ENCODE measurements around the gene ARHGAP15.

ARHGAP15 gene

GRCh38 chr2:143754742-143755141 lies 625.5 kb downstream of the ARHGAP15 start:
- Histone ChIP-seq H3K27me3 (ENCODE audit: insufficient read depth, low read depth) (no peaks in the 10 kb centered on the region), H3K4me3 (IDR thresholded peaks at IDR 0.05; ENCODE audit: insufficient read depth, low read depth, low read length) (no peak overlapping the region), H3K79me2 (ENCODE audit: insufficient read depth, low read depth) (no peaks in the 10 kb centered on the region), H3K4me2 (no peak overlapping the region), H3K36me3 (ENCODE audit: insufficient read depth) (no peaks in the 10 kb centered on the region), H3K9ac (no peak overlapping the region), H3K4me1 (ENCODE audit: low read depth, poor library complexity, severe bottlenecking) (no peaks in the 10 kb centered on the region), H2AFZ (ENCODE audit: low read depth) (no peak overlapping the region), H3K27ac (no peak overlapping the region), H4K20me1 (ENCODE audit: insufficient read depth) (no peaks in the 10 kb centered on the region)
- TF ChIP-seq CTCF (conservative IDR thresholded peaks at IDR 0.05; ENCODE audit: low read depth, low read length), result no peak

- H3K4me3 ChIP-seq (IDR thresholded peaks at IDR 0.05; ENCODE audit: insufficient read depth, low read depth, low read length), result no peak overlapping the region
- H3K79me2 ChIP-seq (ENCODE audit: insufficient read depth, low read depth), result no peaks in the 10 kb centered on the region
- no peak for TF ChIP-seq CTCF (conservative IDR thresholded peaks at IDR 0.05; ENCODE audit: low read depth, low read length)
- no peaks in the 10 kb centered on the region for H4K20me1 ChIP-seq (ENCODE audit: insufficient read depth)
- H3K27ac ChIP-seq, result no peak overlapping the region
- no peak overlapping the region for H3K9ac ChIP-seq
- H3K4me2 ChIP-seq, result no peak overlapping the region
- H3K4me1 ChIP-seq (ENCODE audit: low read depth, poor library complexity, severe bottlenecking), result no peaks in the 10 kb centered on the region
- H3K36me3 ChIP-seq (ENCODE audit: insufficient read depth), result no peaks in the 10 kb centered on the region
- no peaks in the 10 kb centered on the region for H3K27me3 ChIP-seq (ENCODE audit: insufficient read depth, low read depth)
- no peak overlapping the region for H2AFZ ChIP-seq (ENCODE audit: low read depth)
Observed at GRCh38 chr2:143758629-143759330, 629.6 kb downstream of the ARHGAP15 start.

GRCh38 chr2:143759455-143759854 lies 630.2 kb downstream of the ARHGAP15 start:
- Histone ChIP-seq H2AFZ (ENCODE audit: low read depth) (no peak overlapping the region), H3K4me3 (IDR thresholded peaks at IDR 0.05; ENCODE audit: insufficient read depth, low read depth, low read length) (no peak overlapping the region), H3K9ac (no peak overlapping the region), H3K27me3 (ENCODE audit: insufficient read depth, low read depth) (no peaks in the 10 kb centered on the region), H3K36me3 (ENCODE audit: insufficient read depth) (no peaks in the 10 kb centered on the region), H3K27ac (no peak overlapping the region), H3K4me1 (ENCODE audit: low read depth, poor library complexity, severe bottlenecking) (no peaks in the 10 kb centered on the region), H3K79me2 (ENCODE audit: insufficient read depth, low read depth) (no peaks in the 10 kb centered on the region), H3K4me2 (no peak overlapping the region), H4K20me1 (ENCODE audit: insufficient read depth) (no peaks in the 10 kb centered on the region)
- TF ChIP-seq CTCF (conservative IDR thresholded peaks at IDR 0.05; ENCODE audit: low read depth, low read length), result no peak

- H3K4me1 ChIP-seq (ENCODE audit: low read depth, poor library complexity, severe bottlenecking), result no peaks in the 10 kb centered on the region
- no peaks in the 10 kb centered on the region for H3K36me3 ChIP-seq (ENCODE audit: insufficient read depth)
- H3K27me3 ChIP-seq (ENCODE audit: insufficient read depth, low read depth), result no peaks in the 10 kb centered on the region
- no peaks in the 10 kb centered on the region for H3K79me2 ChIP-seq (ENCODE audit: insufficient read depth, low read depth)
- H2AFZ ChIP-seq (ENCODE audit: low read depth), result no peak overlapping the region
- no peak overlapping the region for H3K4me3 ChIP-seq (IDR thresholded peaks at IDR 0.05; ENCODE audit: insufficient read depth, low read depth, low read length)
- H4K20me1 ChIP-seq (ENCODE audit: insufficient read depth), result no peaks in the 10 kb centered on the region
- no peak for TF ChIP-seq CTCF (conservative IDR thresholded peaks at IDR 0.05; ENCODE audit: low read depth, low read length)
- no peak overlapping the region for H3K27ac ChIP-seq
- H3K9ac ChIP-seq, result no peak overlapping the region
- no peak overlapping the region for H3K4me2 ChIP-seq
Observed at GRCh38 chr2:143762176-143762928, 633.1 kb downstream of the ARHGAP15 start.

All from KMS-11 (cell line).